Measurements from ENCODE around the gene PRDM12.

The PRDM12 gene

GRCh38 chr9:130732136-130732535 lies 67.7 kb downstream of the PRDM12 start:
- DNase-seq = peak; percentile 52

All from NCI-H345 (cell line).